Spleen (tissue), 11 donors: Measurements from ENCODE around the gene SHISA2. TPM values are rescaled to one million over a fixed set of nuclear protein-coding genes. Genes with fewer than 3 reads are reported as not detected.

Source experiments
- DNase-seq: peaks from one replicate; pipeline ENCODE4 v3.0.0-alpha.2; 2020
- H3K27ac ChIP-seq, 8 donors: fragments of 200-600 bp; sonication (generic) in 7 of 8; 1 replicate in 4 of 8; 2 replicates in 4 of 8; pipeline versions ENCODE4 v1.5.0 to v1.8.0; 2016 to 2021; ENCODE audit warnings: inconsistent platforms in 4 of 8, mild to moderate bottlenecking in 4 of 8, moderate library complexity in 1 of 8
- H3K27me3 ChIP-seq, 7 donors: fragments of 200-600 bp; sonication (generic) in 6 of 7; replicated peaks in 1 of 7; 1 replicate in 4 of 7; 2 replicates in 3 of 7; pipeline versions ENCODE4 v1.5.0 to v1.8.0; 2016 to 2021; ENCODE audit warnings: inconsistent platforms in 3 of 7, mild to moderate bottlenecking in 1 of 7
- H3K36me3 ChIP-seq, 6 donors: fragments of 200-600 bp; sonication (generic) in 5 of 6; 1 replicate in 4 of 6; 2 replicates in 2 of 6; pipeline versions ENCODE4 v1.5.0 to v1.8.0; 2016 to 2021; ENCODE audit warnings: inconsistent platforms in 2 of 6
- H3K4me1 ChIP-seq, 6 donors: fragments of 200-600 bp; sonication (generic) in 5 of 6; 1 replicate in 3 of 6; 2 replicates in 3 of 6; pipeline versions ENCODE4 v1.5.0 to v1.8.0; 2016 to 2021; ENCODE audit warnings: inconsistent platforms in 3 of 6
- H3K4me3 ChIP-seq, 8 donors: fragments of 200-600 bp; sonication (generic) in 7 of 8; 1 replicate in 4 of 8; 2 replicates in 4 of 8; pipeline versions ENCODE4 v1.5.0 to v1.8.0; 2016 to 2021; ENCODE audit warnings: inconsistent platforms in 4 of 8, mild to moderate bottlenecking in 4 of 8, moderate library complexity in 2 of 8
- H3K9me3 ChIP-seq, 8 donors: fragments of 200-600 bp; sonication (generic) in 7 of 8; 1 replicate in 4 of 8; 2 replicates in 4 of 8; pipeline versions ENCODE4 v1.5.0 to v1.8.0; 2016 to 2021; ENCODE audit warnings: inconsistent platforms in 4 of 8
- CTCF ChIP-seq, 11 experiments: fragments of 200-600 bp in 7 of 11; fragments of 450-650 bp in 4 of 11; sonication (generic) in 4 of 11; IDR thresholded peaks in 8 of 11; conservative IDR thresholded peaks in 3 of 11; 1 replicate in 7 of 11; 2 replicates in 4 of 11; pipeline versions ENCODE4 v1.4.0 to v1.8.0; 2016 to 2021; ENCODE audit warnings: antibody characterized with exemption in 11 of 11, inconsistent platforms in 4 of 11, mild to moderate bottlenecking in 1 of 11
- POLR2A ChIP-seq, 3 donors: fragments of 450-650 bp; IDR thresholded peaks; one replicate each; pipeline ENCODE4 v1.5.1; 2017; ENCODE audit warnings: antibody characterized with exemption in 3 of 3, mild to moderate bottlenecking in 1 of 3
- POLR2AphosphoS5 ChIP-seq, 3 donors: sonication (generic); formaldehyde crosslinking; IDR thresholded peaks; one replicate each; pipeline ENCODE4 v1.5.1; 2017; ENCODE audit warnings: antibody characterized with exemption in 3 of 3
- WGBS, 5 donors: extraction: QIAGEN DNeasy Blood & Tissue Kit in 3 of 5; methylation state at CpG; one replicate each; pipeline versions ENCODE4 v1.1.5 to v1.1.7; 2013 to 2018; 5-methylcytosine and 5-hydroxymethylcytosine counted together
- intact Hi-C: fragments of 100-400 bp; cut with DNase I; formaldehyde crosslinking; loops from one replicate; pipeline ENCODE4 v1.15.0; 2023; ENCODE audit warnings: low total_unique reads
- polyA plus RNA-seq, 3 donors: library from polyadenylated mRNA; stranded (reverse); fragments of 200-250 nt; gene quantifications; one replicate each; pipeline ENCODE4 v1.2.1, GENCODE V29; 2013
- total RNA-seq, 7 donors: library from RNA; depleted of rRNA in 3 of 7; stranded (reverse); fragments of >200 nt in 3 of 7; fragmentation: NEBNext Ultra II Directional in 4 of 7; extraction: Animal tissue kit (Norgen Biotek cat#: 25700) in 4 of 7; gene quantifications; one replicate each; pipeline versions ENCODE4 v1.1.0 to v1.2.1, GENCODE V29; 2016 to 2021
- donor health status: healthy with polysubstance abuse.
- donor health status: DM: no; HTN: no; CAD: no; lungs with moderate emphysema.
- donor health status: DM: no; HTN: no; CAD: no.
- donor health status: Bipolar disorder and iron deficiency.
- donor health status: healthy.
- donor health status: DM: no; HTN: no; CAD: no.
- donor health status: DM: yes; HTN: yes; CAD: no.

Gene SHISA2
- total and polyA plus RNA-seq, 10 donors = 0.27 to 1.5 (median 0.45) TPM; not detected in 2

- no peaks in the 10 kb centered on the region for H3K4me1 ChIP-seq
- H3K27me3 ChIP-seq = peaks cover 0 to 19% (median 0%) of the 10 kb centered on the region in 7 donors
- WGBS, 5 donors = 90 to 95% (median 94%) methylated on average over 8 of the region's 8 CpGs
- peaks cover 0 to 7% (median 0%) of the 10 kb centered on the region in 8 donors for H3K9me3 ChIP-seq
- H3K36me3 ChIP-seq = no peaks in the 10 kb centered on the region
- H3K4me3 ChIP-seq = no peak overlapping the region
- intact Hi-C loops = no loop called here
- no peak overlapping the region for H3K27ac ChIP-seq
- DNase-seq = no peak
- no peak for TF ChIP-seq POLR2AphosphoS5 (IDR thresholded peaks at IDR 0.05)
- TF ChIP-seq POLR2A (IDR thresholded peaks at IDR 0.05) = no peak
- no peak for TF ChIP-seq CTCF (IDR thresholded peaks at IDR 0.05 in 8 of 11, conservative IDR thresholded peaks at IDR 0.05 in 3 of 11)
Measured at GRCh38 chr13:26038931-26039475, 12.8 kb downstream of the SHISA2 start.

GRCh38 chr13:26037302-26037701, 14.5 kb downstream of the SHISA2 start:
- H3K36me3 ChIP-seq = no peaks in the 10 kb centered on the region
- intact Hi-C loops = no loop called here
- no peak overlapping the region for H3K4me3 ChIP-seq
- peaks cover 0 to 6% (median 0%) of the 10 kb centered on the region in 7 donors for H3K27me3 ChIP-seq
- TF ChIP-seq POLR2AphosphoS5 (IDR thresholded peaks at IDR 0.05) (no peak), CTCF (IDR thresholded peaks at IDR 0.05 in 8 of 11, conservative IDR thresholded peaks at IDR 0.05 in 3 of 11) (peak in 2 of 11 experiments; percentile 16 to 35)
- 31 to 45% (median 42%) methylated on average over 2 of the region's 2 CpGs for WGBS, 5 donors
- peaks cover 0 to 7% (median 0%) of the 10 kb centered on the region in 8 donors for H3K9me3 ChIP-seq
- H3K27ac ChIP-seq = no peak overlapping the region
- no peak for DNase-seq
- no peaks in the 10 kb centered on the region for H3K4me1 ChIP-seq

- no peak for DNase-seq
- Histone ChIP-seq H3K27me3 (no peaks in the 10 kb centered on the region), H3K4me3 (no peak overlapping the region), H3K36me3 (no peaks in the 10 kb centered on the region), H3K4me1 (no peaks in the 10 kb centered on the region), H3K9me3 (peaks cover 0 to 12% (median 2%) of the 10 kb centered on the region in 8 donors), H3K27ac (no peak overlapping the region)
- TF ChIP-seq POLR2AphosphoS5 (IDR thresholded peaks at IDR 0.05) = no peak
- no peak for TF ChIP-seq CTCF (IDR thresholded peaks at IDR 0.05 in 8 of 11, conservative IDR thresholded peaks at IDR 0.05 in 3 of 11)
- TF ChIP-seq POLR2A (IDR thresholded peaks at IDR 0.05) = no peak
- WGBS, 5 donors = 71 to 96% (median 88%) methylated on average over 4 of the region's 4 CpGs
- intact Hi-C loops = no loop called here
Measured at GRCh38 chr13:26036383-26036782, 15.4 kb downstream of the SHISA2 start.

GRCh38 chr13:26034018-26034417, 17.8 kb downstream of the SHISA2 start:
- Histone ChIP-seq H3K27me3 (no peaks in the 10 kb centered on the region), H3K4me1 (no peaks in the 10 kb centered on the region), H3K36me3 (no peaks in the 10 kb centered on the region), H3K9me3 (peaks cover 0 to 21% (median 11%) of the 10 kb centered on the region in 8 donors), H3K27ac (no peak overlapping the region), H3K4me3 (no peak overlapping the region)
- TF ChIP-seq POLR2AphosphoS5 (IDR thresholded peaks at IDR 0.05) = no peak
- no peak for TF ChIP-seq POLR2A (IDR thresholded peaks at IDR 0.05)
- no peak for TF ChIP-seq CTCF (IDR thresholded peaks at IDR 0.05 in 8 of 11, conservative IDR thresholded peaks at IDR 0.05 in 3 of 11)
- intact Hi-C loops = no loop called here
- no peak for DNase-seq
- 85 to 91% (median 88%) methylated on average over 3 of the region's 3 CpGs for WGBS, 5 donors
